Lower lobe of right lung (tissue), 2 donors: ENCODE results near the gene UBAC1. TPM values are rescaled to one million over a fixed set of nuclear protein-coding genes. Genes with fewer than 3 reads are reported as not detected.
A peak's percentile ranks its signal among the peaks of the same experiment; 100 is the strongest.

Source experiments
- ATAC-seq, 2 donors: fragments of 200-7000 bp; cut with Tn5 transposase; one replicate each; pipeline ENCODE4 v1.9.1; 2020 to 2022; ENCODE audit warnings: mild to moderate bottlenecking in 2 of 2, moderate library complexity in 2 of 2
- DNase-seq: peaks from one replicate; pipeline ENCODE4 v3.0.0-alpha.2; 2020
- H3K27ac ChIP-seq: fragments of 200-600 bp; one replicate; pipeline ENCODE4 v1.8.0; 2022
- H3K27me3 ChIP-seq: fragments of 200-600 bp; one replicate; pipeline ENCODE4 v1.8.0; 2022; ENCODE audit warnings: low read depth
- H3K36me3 ChIP-seq: fragments of 200-600 bp; one replicate; pipeline ENCODE4 v1.8.0; 2022; ENCODE audit warnings: mild to moderate bottlenecking
- H3K4me1 ChIP-seq: fragments of 200-600 bp; one replicate; pipeline ENCODE4 v1.8.0; 2022
- H3K4me3 ChIP-seq: fragments of 200-600 bp; one replicate; pipeline ENCODE4 v1.8.0; 2022; ENCODE audit warnings: mild to moderate bottlenecking
- H3K9me3 ChIP-seq: fragments of 200-600 bp; one replicate; pipeline ENCODE4 v1.8.0; 2022
- CTCF ChIP-seq: fragments of 200-600 bp; IDR thresholded peaks from one replicate; pipeline ENCODE4 v1.8.0; 2022; ENCODE audit warnings: antibody characterized with exemption, mild to moderate bottlenecking
- intact Hi-C: fragments of 100-400 bp; cut with DNase I; formaldehyde crosslinking; loops from one replicate; pipeline ENCODE4 v1.11.0; 2022
- total RNA-seq: library from RNA; stranded (reverse); fragmentation: NEBNext Ultra II Directional; extraction: Animal tissue kit (Norgen Biotek cat#: 25700); gene quantifications from one replicate; pipeline ENCODE4 v1.2.1, GENCODE V29; 2021
- donor health status: DM: no; HTN: yes; CAD: no; lungs with severe emphysema.

The UBAC1 gene
- total RNA-seq, 1 donor from 2014 or later, result 40.3 TPM

GRCh38 chr9:135984072-135984710 is 23.0 kb upstream of the UBAC1 start:
- H3K27me3 ChIP-seq, result peaks cover 12% of the 10 kb centered on the region
- ATAC-seq, result no peak
- no peak overlapping the region for H3K27ac ChIP-seq
- peaks cover 12% of the 10 kb centered on the region for H3K4me1 ChIP-seq
- intact Hi-C loops, result no loop called here
- DNase-seq, result no peak
- no peaks in the 10 kb centered on the region for H3K9me3 ChIP-seq
- TF ChIP-seq CTCF, result no peak
- no peak overlapping the region for H3K4me3 ChIP-seq
- no peaks in the 10 kb centered on the region for H3K36me3 ChIP-seq

GRCh38 chr9:135983208-135984071 is 22.3 kb upstream of the UBAC1 start:
- intact Hi-C loops, result no loop called here
- Histone ChIP-seq H3K9me3 (no peaks in the 10 kb centered on the region), H3K36me3 (no peaks in the 10 kb centered on the region), H3K27ac (no peak overlapping the region), H3K4me3 (no peak overlapping the region), H3K4me1 (peaks cover 17% of the 10 kb centered on the region), H3K27me3 (peaks cover 14% of the 10 kb centered on the region)
- DNase-seq, result no peak
- ATAC-seq, result no peak
- no peak for TF ChIP-seq CTCF

GRCh38 chr9:135982499-135983207 is 21.5 kb upstream of the UBAC1 start:
- no peak for TF ChIP-seq CTCF
- ATAC-seq (no peak), DNase-seq (no peak)
- intact Hi-C loops, result no loop called here
- H3K4me1 ChIP-seq, result peaks cover 17% of the 10 kb centered on the region
- H3K4me3 ChIP-seq, result no peak overlapping the region
- H3K27ac ChIP-seq, result no peak overlapping the region
- H3K27me3 ChIP-seq, result peaks cover 14% of the 10 kb centered on the region
- no peaks in the 10 kb centered on the region for H3K36me3 ChIP-seq
- H3K9me3 ChIP-seq, result no peaks in the 10 kb centered on the region

GRCh38 chr9:135980926-135981630 is 19.9 kb upstream of the UBAC1 start:
- no peak for TF ChIP-seq CTCF
- H3K36me3 ChIP-seq, result no peaks in the 10 kb centered on the region
- no peaks in the 10 kb centered on the region for H3K9me3 ChIP-seq
- peaks cover 17% of the 10 kb centered on the region for H3K4me1 ChIP-seq
- ATAC-seq (no peak), DNase-seq (no peak)
- peaks cover 24% of the 10 kb centered on the region for H3K27me3 ChIP-seq
- H3K27ac ChIP-seq, result no peak overlapping the region
- H3K4me3 ChIP-seq, result no peak overlapping the region
- intact Hi-C loops, result no loop called here

GRCh38 chr9:135979547-135980166 is 18.5 kb upstream of the UBAC1 start:
- ATAC-seq (peak in 1 of 2 donors; percentile 7), DNase-seq (no peak)
- peaks cover 17% of the 10 kb centered on the region for H3K4me1 ChIP-seq
- no peak overlapping the region for H3K4me3 ChIP-seq
- no peak for TF ChIP-seq CTCF
- H3K9me3 ChIP-seq, result no peaks in the 10 kb centered on the region
- H3K27me3 ChIP-seq, result peaks cover 20% of the 10 kb centered on the region
- intact Hi-C loops, result no loop called here
- no peak overlapping the region for H3K27ac ChIP-seq
- H3K36me3 ChIP-seq, result no peaks in the 10 kb centered on the region
